Fibroblast of villous mesenchyme (primary cell): Measurements from ENCODE around the gene ADGRF3. TPM values are rescaled to one million over a fixed set of nuclear protein-coding genes. Genes with fewer than 3 reads are reported as not detected.
"Not testable (repeated sequence)": the region's sequence is repeated elsewhere in the genome, so short reads cannot be mapped to it uniquely, and the experiment has no call there.

Source experiments
- DNase-seq: peaks from one replicate; pipeline ENCODE4 v3.0.0-alpha.2; 2010; ENCODE audit warnings: low read depth
- H3K4me3 ChIP-seq: 2 replicates; pipeline ENCODE4 v1.5.1; 2011; ENCODE audit warnings: low read depth, mild to moderate bottlenecking, low read length
- CTCF ChIP-seq: IDR thresholded peaks from 2 replicates; pipeline ENCODE4 v1.5.1; 2012; ENCODE audit warnings: low read depth, mild to moderate bottlenecking, low read length; ENCODE audit not compliant: insufficient read depth
- total RNA-seq: library from RNA; depleted of rRNA; stranded (reverse); fragments of >200 nt; gene quantifications from 2 replicates; pipeline ENCODE4 v1.2.3, GENCODE V29; 2012

Gene ADGRF3
- total RNA-seq, 1 donor: under 0.01 TPM

DNA sequence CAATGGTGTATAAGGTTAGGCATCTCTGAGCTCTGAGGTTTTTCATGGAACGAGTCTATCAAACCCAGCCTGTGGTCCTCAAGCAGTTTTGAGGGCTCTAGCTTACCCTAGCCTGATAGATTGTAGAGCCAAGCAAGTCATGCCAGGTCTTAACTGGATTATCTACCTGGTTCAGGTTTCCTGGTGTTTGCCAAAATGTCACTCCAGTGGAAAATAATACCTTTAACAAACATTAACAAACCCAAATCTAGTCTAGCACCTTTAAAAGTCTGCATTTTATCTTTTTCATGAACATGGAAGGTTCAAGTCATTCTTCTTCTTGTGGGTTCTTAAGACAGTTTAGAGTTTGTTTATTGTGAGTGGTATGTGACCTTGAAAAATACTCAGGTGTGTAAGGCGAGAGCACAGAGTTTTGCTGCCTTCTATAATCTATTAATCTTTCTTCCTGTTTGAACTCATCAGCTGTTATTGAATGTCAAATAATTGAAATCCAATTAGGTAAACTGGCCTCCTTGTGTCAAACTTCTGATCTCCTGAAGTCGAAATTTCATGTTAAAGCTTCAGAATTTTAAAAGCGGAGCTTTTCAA is 13.4 kb upstream of the ADGRF3 start:
- TF ChIP-seq CTCF: no peak
- H3K4me3 ChIP-seq: no peak overlapping the region
- DNase-seq: no peak

- no peak for TF ChIP-seq CTCF
- no peak overlapping the region for H3K4me3 ChIP-seq
- DNase-seq: no peak
Observed at GRCh38 chr2:26356771-26357170, 10.2 kb upstream of the ADGRF3 start.

DNA sequence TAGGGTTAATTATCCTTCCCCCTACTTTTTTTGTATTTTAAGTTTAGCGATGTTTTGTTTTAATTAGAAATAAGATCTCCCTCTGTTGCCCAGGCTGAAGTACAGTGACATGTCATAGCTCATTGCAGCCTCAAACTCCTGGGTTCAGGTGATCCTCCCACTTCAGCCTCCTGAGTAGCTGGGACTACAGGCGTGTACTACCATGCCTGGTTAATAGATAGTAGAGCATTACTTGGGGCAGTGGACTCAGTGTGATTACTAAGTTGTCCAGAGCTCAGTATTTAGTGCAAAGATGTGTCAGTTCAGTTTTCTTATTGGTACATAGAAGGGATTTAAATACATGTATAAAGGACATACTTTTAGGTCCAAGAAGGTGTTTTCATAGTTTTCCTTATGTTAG is 9.5 kb upstream of the ADGRF3 start:
- no peak overlapping the region for H3K4me3 ChIP-seq
- no peak for DNase-seq
- TF ChIP-seq CTCF: no peak

- TF ChIP-seq CTCF: no peak
- no peak overlapping the region for H3K4me3 ChIP-seq
Observed at GRCh38 chr2:26355038-26355995, 8.7 kb upstream of the ADGRF3 start.

DNA sequence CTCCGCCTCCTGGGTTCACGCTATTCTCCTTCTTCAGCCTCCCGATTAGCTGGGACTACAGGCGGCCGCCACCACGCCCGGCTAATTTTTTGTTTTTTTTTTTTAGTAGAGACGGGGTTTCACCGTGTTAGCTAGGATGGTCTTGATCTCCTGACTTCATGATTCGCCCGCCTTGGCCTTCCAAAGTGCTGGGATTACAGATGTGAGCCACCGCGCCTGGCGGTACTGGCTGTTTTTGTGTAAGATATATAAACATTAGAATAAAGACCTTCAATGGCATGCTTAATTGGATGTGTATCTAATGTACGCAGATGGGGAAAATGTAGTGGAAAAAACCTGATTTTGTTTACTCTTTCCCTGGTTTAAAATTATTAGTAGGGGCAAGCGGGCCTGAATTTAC is 7.9 kb upstream of the ADGRF3 start:
- not testable (repeated sequence) for H3K4me3 ChIP-seq, DNase-seq

More at GRCh38 chr2:26355038-26355995, 8.7 kb upstream of the ADGRF3 start:
- DNase-seq: peak; percentile 95

DNA sequence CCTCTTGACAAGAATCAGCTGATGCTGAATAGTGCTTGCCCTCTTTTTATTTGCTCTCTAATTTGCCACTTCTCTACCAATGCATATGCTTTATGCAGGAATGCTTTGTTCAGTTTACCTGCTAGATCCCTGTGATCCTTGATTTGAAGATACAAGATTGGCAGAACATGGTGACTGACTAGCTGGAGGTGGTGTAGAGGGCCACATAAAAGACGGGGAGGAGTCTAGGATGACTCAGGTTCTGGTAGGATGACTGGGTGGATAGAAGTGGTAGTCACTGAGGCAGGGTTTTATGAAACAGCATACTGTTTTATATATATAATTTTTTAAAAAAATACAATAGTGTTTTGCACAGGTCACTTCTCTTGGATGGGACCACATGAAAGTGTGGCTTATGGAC is 6.3 kb upstream of the ADGRF3 start:
- no peak overlapping the region for H3K4me3 ChIP-seq
- TF ChIP-seq CTCF: no peak
- DNase-seq: no peak

GRCh38 chr2:26351375-26352090 is 4.9 kb upstream of the ADGRF3 start:
- no peak overlapping the region for H3K4me3 ChIP-seq
- TF ChIP-seq CTCF: no peak
- no peak for DNase-seq
